ENCODE measurements around the gene CEP72.

CEP72 gene

DNA sequence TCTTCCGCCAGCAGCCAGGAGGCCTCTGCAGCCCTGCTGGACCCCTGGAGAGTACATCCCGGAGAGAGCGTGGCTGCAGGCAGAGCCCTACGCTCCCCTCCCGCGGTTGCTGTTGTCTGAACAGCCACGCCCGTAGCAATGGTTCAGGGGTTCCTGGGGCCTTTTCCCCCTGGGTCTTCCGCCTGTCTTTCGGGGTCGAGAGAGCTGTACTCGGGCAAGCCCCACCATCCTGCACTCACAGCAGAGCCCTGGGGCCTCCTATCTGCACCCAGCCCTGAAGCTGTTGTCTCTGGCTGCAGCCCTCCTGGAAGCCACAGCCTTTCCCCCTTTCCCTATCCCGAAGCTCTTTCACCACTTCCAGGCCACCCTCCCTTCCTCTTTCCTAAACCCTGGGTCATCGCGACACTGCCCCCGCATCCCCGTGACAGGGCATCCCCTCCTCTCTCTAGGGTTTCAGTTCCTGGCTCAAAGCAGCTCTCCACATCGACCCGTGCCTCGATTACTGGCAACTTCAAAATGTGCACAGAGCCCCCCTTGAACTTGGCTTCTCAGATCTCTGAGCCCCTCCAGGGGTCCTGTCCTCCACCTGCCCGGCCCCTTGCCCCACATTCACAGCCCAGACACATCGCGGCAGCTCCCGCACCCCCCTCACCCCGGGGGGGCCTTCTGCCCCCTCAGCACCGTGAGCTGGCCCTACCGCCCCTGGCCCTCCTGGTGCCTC lies 43.9 kb upstream of the CEP72 start:
- Histone ChIP-seq H3K9me3 (ENCODE audit: insufficient read depth, low read length) (no peaks in the 10 kb centered on the region), H2AFZ (ENCODE audit: low read depth, low read length) (no peak overlapping the region), H3K4me2 (ENCODE audit: low read length) (no peak overlapping the region), H4K20me1 (ENCODE audit: insufficient read depth, low read length) (no peaks in the 10 kb centered on the region), H3K4me1 (ENCODE audit: low read length) (no peaks in the 10 kb centered on the region), H3K79me2 (ENCODE audit: low read length) (no peaks in the 10 kb centered on the region), H3K27me3 (ENCODE audit: low read depth, low read length) (no peaks in the 10 kb centered on the region), H3K36me3 (replicated peaks; ENCODE audit: low read depth, low read length) (no peaks in the 10 kb centered on the region), H3K9ac (ENCODE audit: low read length) (no peak overlapping the region), H3K27ac (ENCODE audit: low read length) (no peak overlapping the region), H3K4me3 (ENCODE audit: low read length) (no peak overlapping the region)
- TF ChIP-seq, protein P1, sequence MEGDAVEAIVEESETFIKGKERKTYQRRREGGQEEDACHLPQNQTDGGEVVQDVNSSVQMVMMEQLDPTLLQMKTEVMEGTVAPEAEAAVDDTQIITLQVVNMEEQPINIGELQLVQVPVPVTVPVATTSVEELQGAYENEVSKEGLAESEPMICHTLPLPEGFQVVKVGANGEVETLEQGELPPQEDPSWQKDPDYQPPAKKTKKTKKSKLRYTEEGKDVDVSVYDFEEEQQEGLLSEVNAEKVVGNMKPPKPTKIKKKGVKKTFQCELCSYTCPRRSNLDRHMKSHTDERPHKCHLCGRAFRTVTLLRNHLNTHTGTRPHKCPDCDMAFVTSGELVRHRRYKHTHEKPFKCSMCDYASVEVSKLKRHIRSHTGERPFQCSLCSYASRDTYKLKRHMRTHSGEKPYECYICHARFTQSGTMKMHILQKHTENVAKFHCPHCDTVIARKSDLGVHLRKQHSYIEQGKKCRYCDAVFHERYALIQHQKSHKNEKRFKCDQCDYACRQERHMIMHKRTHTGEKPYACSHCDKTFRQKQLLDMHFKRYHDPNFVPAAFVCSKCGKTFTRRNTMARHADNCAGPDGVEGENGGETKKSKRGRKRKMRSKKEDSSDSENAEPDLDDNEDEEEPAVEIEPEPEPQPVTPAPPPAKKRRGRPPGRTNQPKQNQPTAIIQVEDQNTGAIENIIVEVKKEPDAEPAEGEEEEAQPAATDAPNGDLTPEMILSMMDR (IDR thresholded peaks at IDR 0.05; ENCODE audit: low read depth, low read length), result no peak
- TF ChIP-seq EZH2phosphoT487 (IDR thresholded peaks at IDR 0.05; ENCODE audit: low read depth), result no peak

DNA sequence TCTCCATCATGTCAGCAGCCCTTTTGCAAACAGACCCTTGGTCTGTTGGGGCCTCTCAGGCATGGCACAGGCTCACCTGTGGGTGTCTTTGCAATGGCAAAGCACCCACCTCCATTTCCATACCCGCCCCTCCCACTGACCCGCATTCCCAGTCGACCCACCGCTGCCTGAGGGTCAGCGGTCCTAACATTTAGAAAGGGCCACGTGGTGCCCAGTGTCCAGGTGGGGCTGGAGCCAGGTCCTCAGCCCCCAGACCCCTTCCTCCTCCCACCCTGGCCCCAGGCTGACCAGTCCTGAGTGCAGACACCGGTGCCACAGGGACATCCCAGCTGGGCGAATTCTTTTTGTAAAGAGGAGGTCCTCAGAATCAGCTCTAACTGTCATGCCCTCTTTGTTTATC lies 43.3 kb upstream of the CEP72 start:
- no peaks in the 10 kb centered on the region for H3K27me3 ChIP-seq (ENCODE audit: low read depth, low read length)
- H3K9me3 ChIP-seq (ENCODE audit: insufficient read depth, low read length), result no peaks in the 10 kb centered on the region
- TF ChIP-seq EZH2phosphoT487 (IDR thresholded peaks at IDR 0.05; ENCODE audit: low read depth), result no peak
- TF ChIP-seq, protein P1 (IDR thresholded peaks at IDR 0.05; ENCODE audit: low read depth, low read length), result no peak

DNA sequence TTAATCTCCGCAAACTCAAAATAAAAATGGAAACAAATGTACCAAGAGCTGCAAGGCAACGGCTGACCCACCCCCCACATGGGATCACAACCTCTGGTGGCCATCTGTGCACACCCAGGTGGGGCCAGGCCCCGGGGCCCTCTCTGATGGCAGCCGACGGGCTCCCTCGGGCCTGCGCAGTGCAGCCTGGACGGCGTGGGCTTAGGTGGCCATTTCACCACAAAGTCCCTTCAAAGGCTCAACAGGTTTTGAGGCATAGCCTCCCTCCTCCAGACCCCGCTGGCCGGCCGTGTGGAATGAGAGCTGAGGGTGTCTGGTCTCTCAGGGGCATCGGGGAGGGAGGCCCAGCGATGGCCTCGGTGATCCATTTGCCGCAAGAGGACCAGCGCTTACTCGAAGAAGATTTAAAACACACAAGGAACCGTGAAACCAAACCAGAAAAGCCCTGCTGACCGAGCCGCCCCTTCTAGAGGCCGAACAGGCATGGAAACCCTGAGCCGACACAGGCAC lies 42.7 kb upstream of the CEP72 start:
- no peak overlapping the region for H3K4me2 ChIP-seq (ENCODE audit: low read length)
- H3K27ac ChIP-seq (ENCODE audit: low read length), result no peak overlapping the region

More for the DNA sequence above, 43.3 kb upstream of the CEP72 start:
- H4K20me1 ChIP-seq (ENCODE audit: insufficient read depth, low read length), result no peaks in the 10 kb centered on the region
- H2AFZ ChIP-seq (ENCODE audit: low read depth, low read length), result no peak overlapping the region
- H3K4me3 ChIP-seq (ENCODE audit: low read length), result no peak overlapping the region
- no peaks in the 10 kb centered on the region for H3K4me1 ChIP-seq (ENCODE audit: low read length)
- no peak overlapping the region for H3K9ac ChIP-seq (ENCODE audit: low read length)
- no peak overlapping the region for H3K4me2 ChIP-seq (ENCODE audit: low read length)
- H3K27ac ChIP-seq (ENCODE audit: low read length), result no peak overlapping the region
- no peaks in the 10 kb centered on the region for H3K36me3 ChIP-seq (replicated peaks; ENCODE audit: low read depth, low read length)
- H3K79me2 ChIP-seq (ENCODE audit: low read length), result no peaks in the 10 kb centered on the region

DNA sequence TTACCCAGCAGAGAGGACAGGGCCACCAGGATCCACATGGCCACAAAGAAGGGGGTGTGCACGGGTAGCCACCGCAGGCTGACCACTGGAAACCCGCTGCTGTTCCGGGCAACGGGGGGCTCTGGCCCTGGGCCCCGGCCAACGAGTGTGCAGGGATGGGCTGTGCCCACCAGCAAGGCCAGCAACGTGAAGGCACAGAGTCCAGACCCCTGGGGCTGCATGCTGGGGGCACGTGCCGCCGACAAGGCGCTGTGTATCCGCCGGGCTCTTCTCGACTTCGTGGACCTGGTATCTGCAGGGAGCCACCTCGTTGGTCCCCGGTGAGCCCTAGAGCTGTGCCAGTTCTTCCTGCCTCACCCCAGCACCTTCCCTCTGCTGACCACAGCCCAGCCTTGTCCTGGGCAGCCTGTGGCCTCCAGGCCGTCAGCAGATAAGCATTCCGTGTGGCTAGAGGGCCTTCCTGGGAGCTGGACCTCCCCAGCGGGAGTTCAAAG lies 42.2 kb upstream of the CEP72 start:
- TF ChIP-seq, protein P1 (IDR thresholded peaks at IDR 0.05; ENCODE audit: low read depth, low read length), result no peak
- no peak for TF ChIP-seq EZH2phosphoT487 (IDR thresholded peaks at IDR 0.05; ENCODE audit: low read depth)

More for the DNA sequence above, 42.7 kb upstream of the CEP72 start:
- Histone ChIP-seq H3K9ac (ENCODE audit: low read length) (no peak overlapping the region), H3K27me3 (ENCODE audit: low read depth, low read length) (no peaks in the 10 kb centered on the region), H3K4me1 (ENCODE audit: low read length) (no peaks in the 10 kb centered on the region), H3K79me2 (ENCODE audit: low read length) (no peaks in the 10 kb centered on the region), H3K36me3 (replicated peaks; ENCODE audit: low read depth, low read length) (no peaks in the 10 kb centered on the region), H3K4me3 (ENCODE audit: low read length) (no peak overlapping the region), H4K20me1 (ENCODE audit: insufficient read depth, low read length) (no peaks in the 10 kb centered on the region), H2AFZ (ENCODE audit: low read depth, low read length) (no peak overlapping the region), H3K9me3 (ENCODE audit: insufficient read depth, low read length) (no peaks in the 10 kb centered on the region)
- TF ChIP-seq, protein P1 (IDR thresholded peaks at IDR 0.05; ENCODE audit: low read depth, low read length), result no peak
- no peak for TF ChIP-seq EZH2phosphoT487 (IDR thresholded peaks at IDR 0.05; ENCODE audit: low read depth)

More for the DNA sequence above, 42.2 kb upstream of the CEP72 start:
- Histone ChIP-seq H3K27ac (ENCODE audit: low read length) (no peak overlapping the region), H3K4me1 (ENCODE audit: low read length) (no peaks in the 10 kb centered on the region), H3K79me2 (ENCODE audit: low read length) (no peaks in the 10 kb centered on the region), H3K9me3 (ENCODE audit: insufficient read depth, low read length) (no peaks in the 10 kb centered on the region), H3K4me3 (ENCODE audit: low read length) (no peak overlapping the region), H3K9ac (ENCODE audit: low read length) (no peak overlapping the region), H3K27me3 (ENCODE audit: low read depth, low read length) (no peaks in the 10 kb centered on the region), H2AFZ (ENCODE audit: low read depth, low read length) (no peak overlapping the region), H3K4me2 (ENCODE audit: low read length) (no peak overlapping the region), H3K36me3 (replicated peaks; ENCODE audit: low read depth, low read length) (no peaks in the 10 kb centered on the region), H4K20me1 (ENCODE audit: insufficient read depth, low read length) (no peaks in the 10 kb centered on the region)

Data from OCI-LY3 (cell line).